Stimulated activated CD4-positive, alpha-beta T cell treated with anti-CD3 and anti-CD28 coated beads, TNF-alpha, amount 100 ng/mL, for 48 hours (primary cell): Measurements from ENCODE around the gene GNAZ.

Experiments
- DNase-seq, 3 donors: peaks; one replicate each; pipeline ENCODE4 v3.0.0-alpha.2; 2020; ENCODE audit warnings: low read depth in 3 of 3

GNAZ gene

DNA sequence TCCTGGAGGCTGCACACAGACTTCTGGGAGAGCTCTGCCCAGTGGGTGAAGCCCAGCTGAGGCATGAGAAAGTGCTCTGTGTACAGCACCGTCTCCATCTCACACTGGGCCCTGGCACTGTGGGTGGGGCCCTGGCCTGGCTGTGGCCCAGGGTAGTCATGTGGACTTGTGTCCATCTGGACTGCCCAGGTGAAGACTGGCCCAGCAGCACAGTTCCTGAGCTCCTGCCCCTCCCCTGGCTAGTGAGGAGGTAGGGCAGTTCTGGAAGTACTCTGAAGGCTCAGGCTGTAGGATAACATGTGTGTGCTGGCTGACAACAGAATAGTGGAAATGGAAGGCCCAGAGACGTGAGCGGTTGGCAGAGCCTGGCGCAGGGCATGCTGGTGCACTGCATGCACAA lies 36.0 kb downstream of the GNAZ start:
- DNase-seq, result no peak

DNA sequence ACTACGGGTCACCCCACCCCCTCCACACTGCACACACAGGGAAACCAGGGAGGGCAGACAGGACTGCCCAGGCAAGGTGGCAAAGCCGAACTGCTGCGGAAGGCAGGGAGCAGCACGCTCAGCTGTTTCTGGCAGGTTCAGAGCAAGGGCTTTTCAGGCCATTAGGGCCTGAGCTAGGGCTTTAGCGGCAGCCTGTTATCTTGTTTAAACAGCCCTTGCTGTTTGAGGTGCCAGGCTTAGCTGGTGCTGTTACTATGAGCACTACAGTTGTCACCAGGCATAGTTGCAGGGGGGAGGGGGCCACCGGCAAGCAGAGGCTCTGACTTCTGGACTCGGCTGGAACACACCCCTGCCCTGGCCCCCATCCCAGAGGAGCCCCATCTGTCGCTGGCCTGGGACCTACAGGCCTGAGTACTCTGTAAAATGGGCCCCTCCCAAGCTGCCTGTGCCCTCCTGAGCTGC lies 36.6 kb downstream of the GNAZ start:
- DNase-seq, result no peak

DNA sequence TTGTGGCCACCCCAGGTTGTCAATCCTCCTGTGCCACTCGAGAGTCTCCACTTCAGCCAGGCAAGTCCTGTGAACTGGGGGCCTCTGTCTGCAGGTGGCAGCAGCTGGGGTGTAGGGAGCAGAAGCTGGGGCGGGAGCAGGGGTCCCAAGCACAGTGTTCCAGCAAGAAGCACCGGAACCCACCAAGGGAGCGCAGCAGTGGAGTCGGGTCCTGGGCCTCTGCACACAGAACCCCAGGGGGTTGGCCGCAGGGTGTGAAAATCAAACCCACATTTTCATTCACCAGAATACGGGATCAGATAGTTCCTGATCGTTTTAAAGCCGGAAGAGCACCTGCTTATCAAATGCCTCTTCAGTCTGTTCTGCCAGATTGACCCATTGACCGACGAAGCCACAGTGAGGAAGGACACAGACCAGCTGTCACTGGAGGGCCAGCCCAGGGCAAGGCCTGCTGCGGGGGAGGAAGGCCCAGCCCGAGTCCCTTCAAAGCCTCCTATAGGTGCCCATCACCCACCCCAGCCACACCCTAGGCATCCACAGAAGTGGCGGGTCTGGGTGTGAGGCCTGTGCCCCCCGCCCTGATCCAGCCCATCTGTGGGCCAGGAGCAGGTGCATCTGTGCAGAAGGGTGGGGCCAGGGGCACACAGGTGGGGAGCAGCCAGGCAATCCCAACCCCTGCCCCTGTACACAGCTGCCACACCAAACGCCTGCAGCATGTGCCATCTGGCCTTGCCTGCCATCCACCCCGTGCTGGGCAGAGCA lies 37.3 kb downstream of the GNAZ start:
- DNase-seq, result no peak

DNA sequence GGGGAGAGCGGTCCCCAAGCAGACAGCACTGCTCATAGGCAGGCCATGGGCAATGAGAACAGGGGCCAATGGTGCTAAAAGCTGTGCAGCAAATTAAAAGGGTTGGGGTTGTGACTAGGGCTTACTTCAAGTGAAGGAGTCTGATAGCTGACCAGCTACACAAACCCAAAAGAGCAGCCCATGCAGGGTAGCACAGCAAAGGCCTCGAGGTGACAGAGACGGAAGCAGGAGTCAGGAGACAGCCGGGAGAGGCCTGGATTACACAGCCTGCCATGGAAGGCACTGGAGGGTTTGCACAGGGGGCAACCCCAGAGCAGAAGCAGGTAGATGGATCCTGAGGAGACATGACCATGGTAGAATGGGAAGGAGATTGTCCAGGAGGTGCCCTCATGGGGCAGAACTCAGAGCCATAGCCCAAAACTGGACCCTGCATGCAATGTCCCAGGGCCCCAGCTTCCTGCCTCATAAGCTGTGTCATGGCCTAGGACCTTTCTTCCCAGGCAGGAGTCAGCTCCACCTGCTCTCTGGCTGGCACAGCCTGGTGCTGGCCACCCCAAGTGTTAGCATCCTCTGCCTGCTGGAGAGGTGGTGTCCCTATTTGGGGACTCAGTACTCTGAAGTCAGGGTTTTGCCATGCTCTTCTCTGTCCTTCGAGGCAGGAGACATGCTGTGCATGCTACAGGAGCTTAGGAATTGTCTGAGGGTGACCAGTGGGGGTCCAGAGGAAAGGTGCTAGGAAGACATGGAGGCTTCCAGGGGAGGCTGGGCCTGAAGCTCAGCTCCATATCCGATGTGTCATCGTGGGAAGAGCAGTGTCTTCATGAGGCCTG lies 38.1 kb downstream of the GNAZ start:
- no peak for DNase-seq

DNA sequence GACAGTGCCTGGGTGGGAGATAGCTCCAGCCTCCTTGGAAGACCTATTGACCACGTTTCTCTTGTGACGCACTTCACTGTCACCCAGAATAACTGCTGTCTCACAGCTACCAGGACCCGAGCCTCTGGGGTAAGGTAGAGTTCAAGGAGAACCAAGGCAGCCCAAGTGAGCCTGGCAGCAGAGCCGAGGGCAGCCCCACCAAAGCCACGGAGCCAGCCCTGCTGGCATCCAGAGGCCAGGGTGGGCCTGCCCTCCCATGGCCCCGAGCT lies 38.7 kb downstream of the GNAZ start:
- no peak for DNase-seq

DNA sequence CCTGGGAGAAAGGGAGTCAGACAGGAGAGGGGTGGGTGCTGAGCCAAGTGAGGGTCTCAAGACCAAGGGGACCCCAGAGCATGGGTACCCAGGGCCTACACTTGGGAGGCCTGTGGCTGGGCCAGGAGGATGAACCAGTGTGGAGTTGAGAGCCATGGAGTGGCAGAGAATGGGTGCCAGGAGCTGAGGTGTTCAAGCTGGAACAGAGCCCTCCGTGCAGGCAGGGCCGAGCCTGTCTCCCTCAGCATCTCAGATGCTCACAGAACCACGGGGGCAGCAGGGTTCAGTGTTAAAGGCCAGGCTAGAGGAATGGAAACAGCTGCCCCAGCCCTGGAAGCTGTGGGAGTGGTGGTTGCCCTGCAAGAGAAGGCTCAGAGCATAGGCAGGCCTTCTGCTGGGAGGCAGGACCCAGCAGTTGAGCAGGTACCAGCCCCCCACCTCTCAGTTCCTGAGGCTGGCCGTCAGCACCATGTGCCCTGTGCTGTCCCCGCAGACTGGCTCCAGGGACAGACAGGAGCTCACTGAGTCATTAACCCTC lies 39.2 kb downstream of the GNAZ start:
- DNase-seq, result no peak

DNA sequence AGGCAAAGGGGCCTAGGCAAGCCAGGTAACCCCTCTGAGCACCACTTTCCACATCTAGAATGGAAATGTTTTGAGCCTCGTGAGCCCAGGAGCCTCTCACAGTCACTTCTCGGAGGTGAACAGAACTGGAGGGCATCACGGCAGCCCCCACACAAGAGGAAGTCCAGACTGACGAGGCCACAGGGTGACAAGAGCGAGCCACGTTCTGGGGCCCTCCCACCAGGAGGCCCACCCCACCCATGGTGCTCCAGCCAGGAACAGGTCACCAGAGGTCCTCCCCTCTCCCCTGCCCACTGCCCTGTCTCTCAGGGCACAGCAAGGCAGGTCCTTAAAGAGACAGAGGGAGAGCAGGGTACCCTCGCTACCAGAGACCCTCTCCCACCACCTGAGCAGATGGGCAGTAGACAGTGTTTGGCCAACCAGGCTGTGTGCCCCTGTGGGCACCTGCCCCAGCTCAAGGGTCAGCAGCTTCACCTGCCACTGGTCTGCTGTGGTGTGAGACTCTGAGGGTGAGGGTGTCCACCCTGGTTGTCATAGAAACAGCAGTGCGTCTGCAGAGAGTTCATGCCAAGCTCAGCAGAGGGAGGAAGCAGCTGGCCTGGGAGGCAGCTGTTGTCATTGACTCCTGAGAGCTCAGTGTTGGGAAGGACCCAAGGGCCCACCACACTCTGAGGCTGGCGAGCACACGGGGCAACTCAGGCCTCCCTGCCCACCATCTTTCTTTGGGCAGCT lies 40.0 kb downstream of the GNAZ start:
- DNase-seq, result no peak

DNA sequence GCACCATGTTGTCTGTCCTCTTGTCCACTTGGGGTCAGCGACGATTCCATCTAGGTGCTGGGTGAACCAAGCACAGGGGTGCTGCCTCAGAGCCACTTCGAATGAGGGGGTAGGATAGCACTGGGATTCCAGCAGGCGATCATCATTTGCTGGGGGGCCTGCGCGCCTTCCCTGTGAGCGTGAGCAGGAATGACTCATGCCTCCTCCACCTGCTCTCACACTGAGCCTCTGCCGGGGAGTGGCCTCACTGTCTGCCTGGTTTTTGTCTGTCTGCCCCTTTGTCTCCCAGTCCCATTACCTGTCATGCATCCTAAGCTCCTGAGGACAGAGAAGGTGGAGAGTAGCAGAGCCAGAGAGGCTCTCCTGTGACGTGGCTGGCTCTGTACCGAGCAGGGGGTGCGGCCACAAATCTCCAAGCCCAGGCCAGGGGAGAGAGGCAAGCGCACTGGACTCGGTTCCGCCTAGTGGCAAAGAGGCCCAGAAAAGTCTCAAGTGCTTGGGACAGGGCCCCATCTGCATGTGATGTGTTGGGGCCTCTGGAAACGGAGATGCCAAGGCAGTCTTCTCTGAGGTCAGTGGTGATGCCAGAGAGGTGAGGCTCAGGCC lies 40.7 kb downstream of the GNAZ start:
- DNase-seq, result no peak

DNA sequence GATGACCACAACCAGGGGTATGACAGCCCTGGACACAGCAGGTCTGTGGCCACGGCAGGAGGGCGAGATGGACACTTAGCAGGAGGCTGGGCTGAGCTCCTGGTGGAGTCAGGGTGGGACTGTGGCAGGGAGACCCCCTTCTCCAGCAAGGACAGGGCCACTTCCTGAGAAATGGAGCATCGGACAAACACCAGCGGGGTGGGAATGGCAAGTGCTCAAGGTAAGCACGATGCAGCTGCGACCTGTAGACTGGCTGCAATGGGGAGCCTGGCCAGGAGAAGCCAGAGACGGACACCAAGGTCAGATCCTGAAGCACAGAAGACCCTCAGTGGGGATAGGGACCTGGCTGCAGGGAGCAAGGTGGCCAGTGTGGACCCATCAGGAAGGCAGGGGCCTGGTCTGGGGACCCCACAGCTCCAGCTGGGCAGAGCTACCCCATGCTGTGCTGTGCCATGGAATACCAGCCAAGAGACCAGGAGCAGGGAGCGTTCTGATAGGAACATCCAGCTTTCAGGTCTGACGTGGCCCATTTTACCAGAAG lies 42.2 kb downstream of the GNAZ start:
- no peak for DNase-seq

DNA sequence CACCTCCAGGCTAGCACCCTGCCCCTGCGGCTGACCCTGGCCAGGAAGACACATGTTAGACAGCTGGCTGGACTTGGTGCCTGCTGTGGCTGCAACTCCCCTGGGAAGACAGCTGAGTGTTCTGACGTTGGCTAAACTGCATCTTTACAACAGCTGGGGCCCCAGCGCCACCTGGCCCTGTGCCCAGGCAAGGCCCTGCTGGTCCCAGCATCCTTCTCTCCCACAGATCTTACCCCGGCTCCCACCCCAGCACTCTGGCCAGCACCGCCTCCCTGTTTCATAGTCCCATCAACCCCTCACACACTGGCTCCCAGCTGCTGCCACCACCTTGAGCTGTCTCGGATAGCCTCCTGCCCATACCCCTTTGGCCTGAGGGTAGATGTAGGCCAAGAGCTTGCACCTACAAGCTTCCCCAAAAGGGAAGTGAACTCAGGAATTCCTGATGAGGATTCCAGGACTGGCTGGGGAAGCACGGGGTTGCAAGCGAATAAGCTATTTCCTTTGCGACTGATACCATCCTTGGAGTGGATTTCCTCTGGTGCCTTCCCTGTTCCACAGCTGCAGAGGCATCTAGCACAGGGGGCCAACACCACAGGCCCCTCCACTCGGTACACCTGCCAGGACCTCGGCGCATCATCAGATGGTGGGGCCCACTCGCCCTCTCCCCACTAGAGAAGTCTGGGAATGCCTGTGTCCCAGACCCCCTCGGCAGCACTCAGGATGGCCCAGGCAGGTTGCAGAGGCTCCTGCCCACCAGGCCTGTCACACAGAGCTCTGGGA lies 42.9 kb downstream of the GNAZ start:
- no peak for DNase-seq

DNA sequence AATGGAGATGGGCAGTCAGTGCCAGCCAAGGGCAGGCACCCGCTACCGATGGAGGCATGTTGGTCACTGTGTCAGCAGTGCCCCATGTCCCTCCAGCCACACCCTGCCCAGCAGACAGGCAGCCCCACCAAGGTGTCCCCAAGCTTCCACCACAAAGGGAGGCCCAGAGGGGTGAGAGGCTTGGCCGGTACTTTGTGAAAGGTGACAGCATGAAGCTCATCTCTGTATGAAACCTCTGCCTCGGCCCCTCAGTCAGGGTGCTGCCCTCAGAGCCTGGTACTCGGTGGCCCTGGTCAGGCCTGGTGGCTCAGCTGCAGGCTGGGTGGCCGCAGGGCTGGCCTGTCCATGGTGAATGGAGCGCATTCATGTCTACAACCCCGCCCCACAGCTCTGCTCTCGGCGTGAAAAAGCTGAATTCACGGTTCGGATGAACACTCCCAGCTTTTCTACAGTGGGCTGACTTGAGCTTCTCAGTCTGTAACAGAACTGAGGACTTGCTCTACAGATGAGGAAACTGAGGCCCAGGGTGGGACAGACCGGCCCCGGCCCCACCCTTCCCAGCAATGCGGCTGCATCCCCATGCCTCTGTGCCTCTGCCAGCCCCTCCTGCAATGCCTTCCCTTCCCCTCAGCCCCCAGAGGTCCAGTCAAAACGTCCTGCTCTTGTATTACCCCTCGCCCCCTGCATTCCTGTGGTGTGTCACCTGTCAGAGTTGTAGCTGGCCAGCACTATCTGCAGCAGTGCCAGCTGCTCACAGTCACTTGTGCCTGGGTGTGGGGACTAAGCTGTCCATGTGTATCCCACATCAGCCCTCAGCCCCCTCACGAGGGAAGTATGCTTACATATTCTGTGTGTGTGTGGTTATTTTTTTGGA lies 43.8 kb downstream of the GNAZ start:
- no peak for DNase-seq

DNA sequence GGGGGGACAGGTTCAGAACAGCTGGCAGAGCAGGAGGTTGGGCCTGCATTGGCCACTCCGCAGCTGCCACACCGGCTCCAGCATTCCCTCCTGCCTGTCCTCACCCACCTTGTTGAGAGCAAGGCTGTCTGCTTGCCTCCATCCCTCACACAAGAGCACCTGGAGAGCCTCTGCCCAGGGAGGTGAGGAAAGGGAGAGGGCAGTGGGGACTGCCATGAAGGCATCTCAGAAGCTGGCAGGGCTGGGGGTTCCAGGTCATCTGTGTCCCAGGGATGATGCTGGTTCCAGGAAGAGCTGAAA lies 44.4 kb downstream of the GNAZ start:
- DNase-seq, result no peak

DNA sequence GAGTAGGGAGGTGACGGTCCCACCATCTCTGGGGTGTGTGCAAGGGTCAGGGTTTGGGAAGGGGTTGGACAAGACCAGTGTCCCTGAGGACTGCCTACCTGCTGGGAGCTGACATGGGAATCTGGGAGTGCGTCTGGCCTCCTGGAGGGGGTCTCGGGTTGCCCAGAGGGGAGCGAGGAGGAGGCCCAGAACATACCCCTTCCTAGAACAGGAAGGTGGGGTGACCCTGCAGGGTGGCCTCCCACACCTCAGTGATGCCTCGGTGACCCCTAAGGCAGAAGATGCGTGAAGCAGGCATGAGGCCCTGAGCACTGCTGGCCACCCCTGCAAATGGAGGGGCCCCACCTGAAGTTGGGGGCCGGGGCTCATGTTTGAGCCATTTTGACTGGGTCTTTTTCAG lies 45.0 kb downstream of the GNAZ start:
- DNase-seq, result no peak

DNA sequence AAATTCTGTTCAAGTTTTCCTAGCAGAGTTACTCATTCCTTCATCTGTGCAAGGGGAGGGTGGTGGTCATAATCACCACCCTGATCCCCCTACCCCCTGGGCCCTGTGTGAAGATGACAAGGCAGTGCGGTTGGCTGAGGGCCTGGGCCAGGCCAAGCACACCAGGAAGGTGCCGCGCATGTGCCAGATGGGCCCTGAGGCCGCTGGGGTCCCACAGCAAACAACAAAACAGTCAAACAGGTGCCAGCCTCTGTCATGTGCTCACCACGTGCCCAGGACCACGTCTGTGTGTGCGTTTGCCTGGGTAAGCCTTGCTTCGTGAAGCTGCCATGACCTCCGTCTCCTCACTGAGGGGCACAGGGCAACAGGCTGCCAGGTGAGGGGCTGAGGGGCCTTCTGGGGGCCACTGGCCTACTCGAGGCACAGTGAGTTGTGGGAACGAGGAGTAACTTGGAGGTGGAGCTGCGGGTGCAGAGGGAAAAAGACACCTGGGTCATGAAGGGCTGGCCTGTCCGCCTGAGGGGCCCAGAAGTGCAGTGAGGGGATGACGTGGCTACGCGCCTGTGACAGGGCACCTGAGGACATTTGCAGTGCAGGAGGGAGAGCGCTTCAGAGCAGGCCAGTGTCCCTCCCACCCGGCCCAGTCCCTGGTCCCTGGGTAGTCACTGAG lies 45.6 kb downstream of the GNAZ start:
- DNase-seq, result no peak

DNA sequence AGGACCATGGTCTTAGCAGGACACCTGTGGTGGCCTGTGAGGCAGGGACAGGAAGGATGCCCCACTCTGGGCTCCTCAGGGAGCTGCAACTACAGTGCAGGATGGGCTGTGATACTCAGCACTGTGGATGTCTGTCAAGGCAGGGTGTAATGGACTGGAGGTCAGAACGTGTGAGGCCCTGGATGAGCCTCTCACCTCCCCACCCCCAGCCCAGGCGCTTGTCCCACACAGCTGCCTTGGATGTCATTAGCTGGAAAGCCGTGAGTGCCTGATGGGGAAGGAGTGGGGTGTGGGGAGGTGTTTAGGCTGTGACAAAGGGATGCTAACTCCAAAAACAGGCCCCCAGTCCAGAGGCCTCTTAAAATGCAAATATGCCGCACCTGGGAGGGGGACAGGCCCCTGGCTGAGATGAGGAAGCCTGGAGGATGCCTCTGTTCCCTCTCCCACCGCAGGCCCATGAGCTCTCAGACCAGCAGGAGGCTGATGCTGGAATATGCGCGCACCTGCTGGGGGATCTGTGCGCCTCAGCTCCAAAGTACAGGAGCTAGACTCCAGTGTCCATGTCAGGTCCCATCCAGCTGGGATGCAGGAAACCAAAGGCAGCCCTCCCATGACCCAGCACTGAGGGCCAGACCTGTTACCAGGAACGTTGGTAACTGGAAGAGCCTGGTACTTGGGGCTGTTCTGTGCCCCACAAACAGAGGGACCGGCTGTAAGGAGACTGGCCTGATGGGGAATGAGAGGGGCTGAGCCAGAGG lies 46.4 kb downstream of the GNAZ start:
- DNase-seq, result no peak

DNA sequence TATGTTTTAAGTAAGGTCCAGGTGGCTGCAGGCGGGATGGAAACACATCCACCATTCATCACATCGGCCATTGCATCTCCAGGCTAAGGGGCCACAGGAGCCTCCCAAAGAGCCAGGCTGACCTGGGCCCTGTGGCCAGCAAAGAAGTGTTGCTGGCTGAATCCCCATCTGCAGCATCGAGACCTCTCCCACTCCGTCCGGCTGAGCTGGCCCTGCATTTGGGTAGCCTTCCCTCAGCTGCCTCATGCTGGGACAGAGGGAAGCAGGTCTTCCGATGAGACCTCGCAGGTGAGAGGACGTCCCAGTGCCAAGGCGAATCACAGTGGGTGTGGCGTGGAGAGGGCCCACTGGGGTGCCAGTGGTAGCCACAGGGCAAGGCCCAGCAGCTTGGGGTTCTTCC lies 47.0 kb downstream of the GNAZ start:
- DNase-seq, result no peak

DNA sequence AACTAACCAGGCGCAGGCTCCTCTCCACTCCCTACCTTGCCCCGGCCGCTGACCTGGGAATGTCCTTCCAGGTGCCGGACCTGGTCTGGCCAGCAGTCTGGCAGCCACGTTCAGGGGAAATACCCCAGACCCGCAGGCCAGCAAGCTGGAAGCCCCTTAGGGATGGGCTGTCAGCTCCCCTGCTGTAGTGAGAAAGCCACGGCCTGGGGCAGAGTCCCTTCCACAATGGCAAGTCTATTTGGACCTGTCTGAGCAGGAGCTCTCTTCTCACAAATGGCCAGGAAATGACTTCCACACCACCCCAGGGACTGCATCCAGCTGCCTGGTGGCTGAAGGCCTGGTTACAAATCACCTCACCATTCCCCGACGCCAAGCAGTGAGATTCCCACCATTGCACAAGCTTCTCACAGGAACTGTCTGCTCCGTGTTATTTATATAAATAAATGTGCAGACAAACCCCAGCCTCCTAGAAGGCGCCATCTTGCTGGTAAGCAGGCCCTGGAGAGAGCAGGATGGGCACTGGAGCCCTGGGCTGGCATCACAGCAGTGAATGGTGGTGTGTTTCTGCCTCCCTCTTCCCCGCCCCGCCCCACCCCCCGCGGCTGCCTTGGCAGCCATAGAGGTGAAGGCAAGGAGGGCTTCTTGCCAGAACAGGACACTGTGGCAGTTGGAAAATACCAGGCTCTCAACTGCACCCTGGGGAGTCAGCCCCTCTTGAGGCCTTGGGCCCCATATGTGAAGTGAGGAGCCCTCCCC lies 47.8 kb downstream of the GNAZ start:
- DNase-seq, result no peak
